ENCODE data around the gene NT5DC1.
A peak's percentile ranks its signal among the peaks of the same experiment; 100 is the strongest.

NT5DC1 gene

GRCh38 chr6:116101302-116101718 is 657 bp downstream of the NT5DC1 start:
- Mint-ChIP-seq H3K4me1 (ENCODE audit: low read depth in 2 of 2) (peaks cover 48 to 57% of the 10 kb centered on the region in 2 donors), H3K36me3 (ENCODE audit: insufficient read depth) (no peaks in the 10 kb centered on the region), H3K27me3 (no peaks in the 10 kb centered on the region), H3K27ac (peak overlapping the region; percentile 85 to 91), H3K9me3 (no peaks in the 10 kb centered on the region), H3K4me3 (peak overlapping the region; percentile 92 to 93)
- peak; percentile 3 for ATAC-seq (replicated peaks)
- peak in 1 of 3 experiments; percentile 60 for DNase-seq

GRCh38 chr6:116101790-116102189 is 1.1 kb downstream of the NT5DC1 start:
- DNase-seq (no peak), ATAC-seq (replicated peaks) (no peak)
- Mint-ChIP-seq H3K4me1 (ENCODE audit: low read depth in 2 of 2) (peaks cover 48 to 57% of the 10 kb centered on the region in 2 donors), H3K27me3 (no peaks in the 10 kb centered on the region), H3K9me3 (no peaks in the 10 kb centered on the region), H3K4me3 (peak overlapping the region; percentile 92 to 93), H3K36me3 (ENCODE audit: insufficient read depth) (peaks cover 3% of the 10 kb centered on the region), H3K27ac (peak overlapping the region; percentile 85 to 91)

- peak overlapping the region; percentile 92 to 93 for H3K4me3 Mint-ChIP-seq
Measured at GRCh38 chr6:116102873-116103272, 2.2 kb downstream of the NT5DC1 start.

GRCh38 chr6:116104636-116105035 is 4.0 kb downstream of the NT5DC1 start:
- Mint-ChIP-seq H3K4me1 (ENCODE audit: low read depth in 2 of 2) (peaks cover 48 to 56% of the 10 kb centered on the region in 2 donors), H3K4me3 (peak overlapping the region in 1 of 2 donors; percentile 7), H3K27ac (peak overlapping the region in 1 of 2 donors; percentile 14), H3K27me3 (no peaks in the 10 kb centered on the region), H3K9me3 (no peaks in the 10 kb centered on the region), H3K36me3 (ENCODE audit: insufficient read depth) (peaks cover 9% of the 10 kb centered on the region)
- ATAC-seq (replicated peaks) = no peak
- no peak for DNase-seq

More at GRCh38 chr6:116102873-116103272, 2.2 kb downstream of the NT5DC1 start:
- no peak for ATAC-seq (replicated peaks)
- H3K27me3 Mint-ChIP-seq = no peaks in the 10 kb centered on the region
- peaks cover 6% of the 10 kb centered on the region for H3K36me3 Mint-ChIP-seq (ENCODE audit: insufficient read depth)
- no peak for DNase-seq
- peaks cover 48 to 57% of the 10 kb centered on the region in 2 donors for H3K4me1 Mint-ChIP-seq (ENCODE audit: low read depth in 2 of 2)
- no peaks in the 10 kb centered on the region for H3K9me3 Mint-ChIP-seq
- peak overlapping the region in 1 of 2 donors; percentile 55 for H3K27ac Mint-ChIP-seq

- no peak overlapping the region for H3K4me3 Mint-ChIP-seq
- no peaks in the 10 kb centered on the region for H3K9me3 Mint-ChIP-seq
- H3K27me3 Mint-ChIP-seq = no peaks in the 10 kb centered on the region
Measured at GRCh38 chr6:116105247-116105646, 4.6 kb downstream of the NT5DC1 start.

GRCh38 chr6:116106146-116106545 is 5.5 kb downstream of the NT5DC1 start:
- H3K27ac Mint-ChIP-seq = no peak overlapping the region
- no peaks in the 10 kb centered on the region for H3K27me3 Mint-ChIP-seq
- no peak for ATAC-seq (replicated peaks)
- peaks cover 10% of the 10 kb centered on the region for H3K36me3 Mint-ChIP-seq (ENCODE audit: insufficient read depth)
- DNase-seq = no peak
- no peaks in the 10 kb centered on the region for H3K9me3 Mint-ChIP-seq
- H3K4me1 Mint-ChIP-seq (ENCODE audit: low read depth in 2 of 2) = peaks cover 45 to 46% of the 10 kb centered on the region in 2 donors
- peak overlapping the region in 1 of 2 donors; percentile 21 for H3K4me3 Mint-ChIP-seq

More at GRCh38 chr6:116105247-116105646, 4.6 kb downstream of the NT5DC1 start:
- Mint-ChIP-seq H3K27ac (no peak overlapping the region), H3K36me3 (ENCODE audit: insufficient read depth) (peaks cover 9% of the 10 kb centered on the region), H3K4me1 (ENCODE audit: low read depth in 2 of 2) (peaks cover 47 to 49% of the 10 kb centered on the region in 2 donors)
- no peak for DNase-seq
- no peak for ATAC-seq (replicated peaks)

GRCh38 chr6:116108836-116109235 is 8.2 kb downstream of the NT5DC1 start:
- H3K36me3 Mint-ChIP-seq (ENCODE audit: insufficient read depth) = peaks cover 22% of the 10 kb centered on the region
- no peaks in the 10 kb centered on the region for H3K27me3 Mint-ChIP-seq
- H3K4me1 Mint-ChIP-seq (ENCODE audit: low read depth in 2 of 2) = peaks cover 20 to 26% of the 10 kb centered on the region in 2 donors
- H3K27ac Mint-ChIP-seq = peak overlapping the region in 1 of 2 donors; percentile 39
- DNase-seq (no peak), ATAC-seq (replicated peaks) (no peak)
- H3K9me3 Mint-ChIP-seq = no peaks in the 10 kb centered on the region
- H3K4me3 Mint-ChIP-seq = no peak overlapping the region

- Mint-ChIP-seq H3K4me3 (no peak overlapping the region), H3K27ac (peak overlapping the region in 1 of 2 donors; percentile 41), H3K27me3 (no peaks in the 10 kb centered on the region), H3K36me3 (ENCODE audit: insufficient read depth) (peaks cover 35% of the 10 kb centered on the region), H3K4me1 (ENCODE audit: low read depth in 2 of 2) (peaks cover 1 to 3% of the 10 kb centered on the region in 2 donors), H3K9me3 (no peaks in the 10 kb centered on the region)
- ATAC-seq (replicated peaks) = peak; percentile 48
- peak in 1 of 3 experiments; percentile 12 for DNase-seq
Measured at GRCh38 chr6:116111552-116112528, 11.2 kb downstream of the NT5DC1 start.

GRCh38 chr6:116113386-116113785 is 12.7 kb downstream of the NT5DC1 start:
- ATAC-seq (replicated peaks) (no peak), DNase-seq (no peak)
- peaks cover 34% of the 10 kb centered on the region for H3K36me3 Mint-ChIP-seq (ENCODE audit: insufficient read depth)
- H3K27ac Mint-ChIP-seq = no peak overlapping the region
- no peak overlapping the region for H3K4me3 Mint-ChIP-seq
- peaks cover 1 to 3% of the 10 kb centered on the region in 2 donors for H3K4me1 Mint-ChIP-seq (ENCODE audit: low read depth in 2 of 2)
- no peaks in the 10 kb centered on the region for H3K27me3 Mint-ChIP-seq
- no peaks in the 10 kb centered on the region for H3K9me3 Mint-ChIP-seq

- DNase-seq (no peak), ATAC-seq (replicated peaks) (no peak)
- Mint-ChIP-seq H3K36me3 (ENCODE audit: insufficient read depth) (peaks cover 35% of the 10 kb centered on the region), H3K4me1 (ENCODE audit: low read depth in 2 of 2) (peaks cover 0 to 3% of the 10 kb centered on the region in 2 donors), H3K9me3 (no peaks in the 10 kb centered on the region), H3K27me3 (no peaks in the 10 kb centered on the region), H3K4me3 (no peak overlapping the region), H3K27ac (no peak overlapping the region)
Measured at GRCh38 chr6:116115781-116116180, 15.1 kb downstream of the NT5DC1 start.

GRCh38 chr6:116118608-116119007 is 18.0 kb downstream of the NT5DC1 start:
- Mint-ChIP-seq H3K4me1 (ENCODE audit: low read depth in 2 of 2) (peaks cover 2 to 4% of the 10 kb centered on the region in 2 donors), H3K4me3 (no peak overlapping the region), H3K36me3 (ENCODE audit: insufficient read depth) (peaks cover 22% of the 10 kb centered on the region), H3K27ac (no peak overlapping the region), H3K9me3 (no peaks in the 10 kb centered on the region), H3K27me3 (no peaks in the 10 kb centered on the region)
- DNase-seq (no peak), ATAC-seq (replicated peaks) (no peak)

GRCh38 chr6:116120430-116120829 is 19.8 kb downstream of the NT5DC1 start:
- ATAC-seq (replicated peaks) (no peak), DNase-seq (no peak)
- H3K27ac Mint-ChIP-seq = no peak overlapping the region
- H3K36me3 Mint-ChIP-seq (ENCODE audit: insufficient read depth) = peaks cover 23% of the 10 kb centered on the region
- no peaks in the 10 kb centered on the region for H3K9me3 Mint-ChIP-seq
- peaks cover 2 to 4% of the 10 kb centered on the region in 2 donors for H3K4me1 Mint-ChIP-seq (ENCODE audit: low read depth in 2 of 2)
- no peak overlapping the region for H3K4me3 Mint-ChIP-seq
- no peaks in the 10 kb centered on the region for H3K27me3 Mint-ChIP-seq

GRCh38 chr6:116126032-116126431 is 25.4 kb downstream of the NT5DC1 start, which contains the start of gene COL10A1:
COL10A1 (minus strand) TSS chr6:116126132; CDS start chr6:116125492, 640 bp downstream.
- peaks cover 2 to 4% of the 10 kb centered on the region in 2 donors for H3K4me1 Mint-ChIP-seq (ENCODE audit: low read depth in 2 of 2)
- no peaks in the 10 kb centered on the region for H3K9me3 Mint-ChIP-seq
- no peaks in the 10 kb centered on the region for H3K27me3 Mint-ChIP-seq
- ATAC-seq (replicated peaks) (no peak), DNase-seq (no peak)
- H3K4me3 Mint-ChIP-seq = no peak within 1 kb of the TSS
- no peak within 1 kb of the TSS for H3K27ac Mint-ChIP-seq
- peaks cover 7% of the 10 kb centered on the region for H3K36me3 Mint-ChIP-seq (ENCODE audit: insufficient read depth)
